Stimulated activated CD8-positive, alpha-beta memory T cell treated with anti-CD3 and anti-CD28 coated beads, Interleukin-7, amount 100 ng/mL, for 24 hours (primary cell): ENCODE results near the gene ADCK1.
"Not testable (repeated sequence)": the region's sequence is repeated elsewhere in the genome, so short reads cannot be mapped to it uniquely, and the experiment has no call there.

Experiments used
- DNase-seq: peaks from one replicate; pipeline ENCODE4 v3.0.0-alpha.2; 2020; ENCODE audit warnings: low read depth

Gene ADCK1, protein sequence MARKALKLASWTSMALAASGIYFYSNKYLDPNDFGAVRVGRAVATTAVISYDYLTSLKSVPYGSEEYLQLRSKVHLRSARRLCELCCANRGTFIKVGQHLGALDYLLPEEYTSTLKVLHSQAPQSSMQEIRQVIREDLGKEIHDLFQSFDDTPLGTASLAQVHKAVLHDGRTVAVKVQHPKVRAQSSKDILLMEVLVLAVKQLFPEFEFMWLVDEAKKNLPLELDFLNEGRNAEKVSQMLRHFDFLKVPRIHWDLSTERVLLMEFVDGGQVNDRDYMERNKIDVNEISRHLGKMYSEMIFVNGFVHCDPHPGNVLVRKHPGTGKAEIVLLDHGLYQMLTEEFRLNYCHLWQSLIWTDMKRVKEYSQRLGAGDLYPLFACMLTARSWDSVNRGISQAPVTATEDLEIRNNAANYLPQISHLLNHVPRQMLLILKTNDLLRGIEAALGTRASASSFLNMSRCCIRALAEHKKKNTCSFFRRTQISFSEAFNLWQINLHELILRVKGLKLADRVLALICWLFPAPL

DNA sequence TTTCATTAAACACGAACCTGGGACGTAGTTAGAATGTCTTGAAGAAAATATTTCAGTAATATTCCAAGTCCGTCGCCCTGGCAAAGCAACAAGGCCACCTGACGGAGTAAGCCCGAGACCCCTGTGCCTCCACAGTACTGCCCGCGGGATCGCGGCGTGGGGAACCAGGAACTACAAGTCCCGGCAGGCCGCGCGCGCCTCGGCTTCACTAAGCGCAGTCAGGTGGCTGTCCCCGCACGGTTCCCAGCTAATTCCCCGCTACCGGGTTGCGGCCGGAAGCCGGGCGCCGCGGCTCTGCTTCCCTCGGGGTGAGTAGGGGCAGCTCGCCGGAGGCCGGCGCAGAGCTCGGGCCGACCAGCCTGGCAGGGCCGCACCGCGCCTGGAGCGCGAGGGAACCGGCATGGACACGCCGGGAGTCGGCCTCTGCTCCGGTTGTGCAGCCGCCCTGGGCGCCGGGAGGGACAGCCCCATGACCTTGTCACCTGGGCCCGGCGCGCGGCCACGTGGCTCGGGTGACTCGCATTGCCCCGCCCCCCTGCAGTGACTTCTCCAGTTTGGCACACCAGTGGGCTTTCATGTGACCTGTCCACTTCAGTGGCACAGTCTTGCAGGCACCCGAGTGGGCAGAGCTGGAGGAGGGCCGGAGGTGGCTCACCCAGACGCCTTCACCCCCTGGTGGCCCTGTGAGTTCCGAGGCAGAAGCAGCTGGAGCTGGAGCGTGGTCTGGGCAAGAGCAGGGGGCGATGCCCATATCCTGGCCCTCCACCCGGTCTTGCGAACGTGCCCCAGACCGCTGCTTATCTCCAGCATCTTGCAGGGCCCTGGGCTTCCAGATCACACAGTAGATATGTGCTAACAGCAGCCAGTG, at the start of gene ADCK1:
ADCK1 (plus strand) TSS at position 247 of the 868 bp plus-strand sequence. CDS start 18,870 bp downstream, outside the sequence.
- peak; percentile 75 for DNase-seq

DNA sequence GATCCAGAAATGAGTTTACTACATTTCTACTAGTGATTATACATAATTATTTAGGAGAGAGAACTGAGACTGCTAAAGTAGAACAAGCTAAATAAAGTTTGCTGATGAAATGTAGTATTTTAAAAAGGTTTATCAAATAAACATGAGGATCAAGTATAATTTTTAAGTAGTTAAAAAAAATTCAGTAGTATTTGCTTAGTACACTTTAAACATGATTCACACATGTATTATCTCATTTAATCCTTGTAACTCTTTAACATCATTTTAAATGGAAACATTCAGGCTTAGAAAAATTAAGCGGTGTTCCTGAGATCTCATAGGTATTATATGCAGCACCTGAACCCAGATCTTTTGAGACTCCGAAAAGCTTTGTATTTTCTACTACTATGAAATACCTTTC, 47.6 kb upstream of the ADCK1 start:
- no peak for DNase-seq

DNA sequence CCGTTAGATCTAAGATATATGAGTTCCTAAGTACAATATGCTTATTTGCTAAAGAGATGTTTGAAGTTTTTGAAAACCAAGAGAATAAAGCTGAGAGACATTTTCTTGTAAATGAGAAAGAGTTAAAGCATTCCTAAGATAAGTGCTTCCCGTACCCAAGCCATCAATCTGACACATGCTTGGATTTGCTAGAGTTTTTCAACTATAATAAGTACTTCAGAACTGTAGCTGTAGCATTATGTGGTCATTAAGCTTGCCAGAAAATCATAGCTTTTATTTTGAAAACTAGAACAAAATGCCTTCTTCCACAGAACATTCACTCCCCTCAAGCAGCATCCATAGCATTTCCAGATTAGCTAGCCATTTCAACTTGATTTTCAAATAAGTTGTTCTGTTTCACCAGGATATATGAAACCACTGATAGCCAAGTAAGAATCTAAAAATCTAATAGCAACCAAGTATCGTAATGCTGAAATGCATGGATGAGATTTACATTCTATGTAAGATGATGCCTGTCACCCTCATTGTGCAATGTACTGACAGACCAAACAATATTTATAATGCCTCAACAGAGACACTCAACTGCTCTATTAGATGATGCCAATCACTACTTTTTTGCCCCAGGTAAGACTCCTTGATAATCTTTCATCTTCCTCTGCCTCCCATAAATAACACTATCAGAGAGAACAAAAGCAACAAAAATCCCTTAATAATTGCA, 47.0 kb upstream of the ADCK1 start:
- DNase-seq = no peak

DNA sequence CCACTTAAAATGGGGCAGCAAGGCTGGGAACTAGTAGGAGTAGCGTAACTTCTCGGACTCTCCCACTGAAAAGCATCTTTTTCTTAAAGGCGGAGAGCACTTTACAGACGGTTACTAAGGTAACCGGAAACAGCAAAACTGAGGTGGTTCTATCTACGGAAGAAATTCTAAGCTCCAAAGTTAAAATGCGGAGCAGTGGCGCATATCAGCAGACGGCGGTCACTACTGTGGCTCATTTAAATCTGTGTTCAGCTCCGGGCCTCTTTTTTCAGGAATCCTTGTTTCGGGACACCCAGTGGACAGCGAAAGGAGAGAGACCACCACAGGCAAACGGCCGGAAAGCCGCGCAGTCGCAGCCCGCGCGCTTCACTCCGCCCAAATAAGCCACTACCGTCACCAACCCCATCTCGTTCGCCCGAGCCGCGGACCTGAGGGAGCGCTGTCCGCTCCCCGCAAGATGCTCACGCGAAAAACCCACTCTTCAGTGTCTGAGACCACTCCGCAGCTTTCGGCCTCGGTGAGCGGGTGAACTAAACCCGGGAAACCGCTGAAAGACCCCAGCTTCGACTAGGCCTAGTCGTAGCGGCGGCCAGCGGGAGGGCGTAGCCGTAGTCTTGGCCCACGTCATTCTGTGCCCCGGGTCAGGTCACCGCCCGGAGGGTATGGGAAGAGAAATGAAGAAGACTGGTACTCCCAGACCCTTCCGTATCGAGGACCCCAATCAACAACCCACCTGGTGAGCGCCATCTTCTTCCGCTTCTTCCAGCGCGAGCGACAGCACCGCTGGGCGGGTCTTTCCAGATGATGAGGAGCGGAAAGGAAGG, 39.3 kb upstream of the ADCK1 start, which contains the start of gene SNW1:
SNW1 (minus strand) TSS at position 776 of the 824 bp plus-strand sequence; CDS start at position 747, 29 bp downstream.
- peak; percentile 74 for DNase-seq

DNA sequence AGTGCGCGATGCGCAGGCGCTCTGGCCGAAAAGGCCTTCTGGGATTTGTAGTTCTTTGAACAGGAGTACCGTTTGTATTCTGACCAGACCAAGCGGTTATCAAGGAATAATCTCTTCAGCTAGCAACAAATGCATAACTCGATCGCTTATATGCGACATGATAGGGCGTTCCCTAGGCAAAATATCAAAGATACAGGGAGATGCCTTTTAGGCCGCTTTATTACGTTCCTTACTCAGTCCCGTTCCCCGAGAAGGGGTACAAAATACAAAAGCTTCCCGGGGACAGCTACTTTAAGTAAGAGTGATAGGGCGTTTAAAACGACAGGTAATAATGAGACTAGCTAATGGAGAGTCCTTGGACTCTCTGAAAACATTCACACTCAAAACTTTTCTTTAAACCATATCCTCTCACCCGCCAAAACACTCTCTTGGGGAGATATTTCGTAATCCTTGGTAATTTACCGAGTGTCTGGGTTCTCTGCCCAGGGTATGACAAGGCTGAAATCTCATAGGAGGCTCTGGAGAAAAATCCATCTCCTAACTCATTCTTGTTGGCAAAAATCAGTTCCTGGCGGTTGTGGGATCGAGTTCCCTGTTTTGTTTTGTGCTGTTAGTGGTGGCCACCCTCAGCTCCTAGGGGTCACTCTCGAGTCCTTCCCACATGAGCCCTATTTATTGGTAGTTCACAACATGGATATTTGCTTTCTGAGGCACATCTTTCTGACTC, 38.5 kb upstream of the ADCK1 start:
- no peak for DNase-seq

DNA sequence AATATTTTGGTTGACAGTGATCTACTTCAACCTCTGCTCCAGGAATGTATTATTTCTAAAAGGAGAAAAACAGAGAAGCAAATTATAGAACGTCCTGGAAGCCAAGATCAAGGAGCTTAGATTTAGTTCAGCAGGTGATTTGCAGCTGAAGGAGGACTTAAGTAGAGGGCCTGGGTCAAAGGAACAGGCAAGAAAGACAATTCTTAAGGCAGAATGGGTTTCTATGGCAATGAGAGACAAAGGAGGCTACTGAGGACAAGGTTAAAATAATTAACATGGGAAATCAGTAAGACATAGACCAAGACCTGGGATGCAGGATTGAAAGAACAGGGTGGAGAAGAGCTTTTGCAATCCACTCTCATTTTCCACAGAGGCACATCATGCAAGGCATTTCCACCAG, 36.6 kb upstream of the ADCK1 start:
- no peak for DNase-seq

DNA sequence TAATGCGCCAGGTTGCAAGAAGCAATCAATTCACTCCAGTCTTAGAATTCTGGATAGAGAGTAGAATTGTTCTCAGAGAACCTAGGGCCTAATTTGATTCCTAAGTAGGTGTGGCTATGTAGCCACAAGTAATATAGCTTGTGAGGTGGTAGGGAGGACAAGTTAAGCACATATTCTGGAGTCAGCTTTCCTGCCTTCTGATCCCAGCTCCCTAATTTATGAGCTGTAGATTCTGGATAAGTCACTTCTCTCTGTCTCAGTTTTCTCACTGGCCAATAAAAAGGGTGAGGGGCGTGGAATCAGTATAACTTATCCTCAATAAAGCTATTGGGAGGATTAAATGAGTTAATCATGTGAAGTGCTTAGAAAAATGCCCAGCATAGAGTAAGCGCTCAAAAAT, 35.9 kb upstream of the ADCK1 start:
- no peak for DNase-seq

DNA sequence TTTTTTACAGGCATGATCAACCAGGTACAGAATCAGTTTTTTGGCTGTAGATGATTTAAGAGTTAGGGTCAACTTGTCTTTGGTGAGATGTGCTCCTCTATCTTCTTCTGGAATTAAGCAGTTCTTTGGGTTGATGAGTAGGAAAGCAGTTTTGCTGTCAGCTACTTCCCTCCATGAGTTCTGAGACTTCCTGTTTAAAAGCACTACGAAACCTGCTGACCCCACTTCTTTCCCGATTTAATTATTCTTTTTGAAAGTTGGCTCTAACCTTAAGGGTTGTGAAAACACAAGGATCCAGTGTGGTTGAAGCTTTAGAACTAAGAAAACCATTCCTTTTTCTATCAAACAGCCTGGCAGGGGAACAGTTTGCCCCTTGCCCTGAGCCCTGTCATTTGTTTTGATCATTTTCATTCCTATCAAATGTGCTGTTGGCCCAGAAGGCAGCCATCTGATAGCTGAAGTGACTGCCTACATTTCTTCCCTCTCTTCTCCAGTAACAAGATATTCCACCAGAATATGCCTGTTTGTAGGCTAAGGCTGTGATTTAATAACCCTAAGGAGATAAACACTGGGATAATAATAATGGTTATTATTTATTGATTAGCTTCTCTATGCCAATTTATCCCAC, 31.4 kb upstream of the ADCK1 start:
- not testable (repeated sequence) for DNase-seq

DNA sequence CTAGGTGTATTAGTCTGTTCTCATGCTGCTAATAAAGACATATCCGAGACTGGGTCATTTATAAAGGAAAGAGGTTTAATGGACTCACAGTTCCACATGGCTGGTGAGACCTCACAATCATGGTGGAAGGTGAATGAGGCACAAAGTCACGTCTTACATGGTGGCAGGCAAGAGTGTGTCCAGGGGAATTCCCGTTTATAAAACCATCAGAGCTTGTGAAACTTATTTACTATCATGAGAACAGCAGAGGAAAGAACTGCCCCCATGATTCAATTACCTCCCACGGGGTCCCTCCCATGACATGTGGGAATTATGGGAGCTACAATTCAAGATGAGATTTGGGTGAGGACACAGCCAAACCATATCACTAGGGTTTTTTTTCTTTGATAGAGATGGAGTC, 25.9 kb upstream of the ADCK1 start:
- DNase-seq = not testable (repeated sequence)

DNA sequence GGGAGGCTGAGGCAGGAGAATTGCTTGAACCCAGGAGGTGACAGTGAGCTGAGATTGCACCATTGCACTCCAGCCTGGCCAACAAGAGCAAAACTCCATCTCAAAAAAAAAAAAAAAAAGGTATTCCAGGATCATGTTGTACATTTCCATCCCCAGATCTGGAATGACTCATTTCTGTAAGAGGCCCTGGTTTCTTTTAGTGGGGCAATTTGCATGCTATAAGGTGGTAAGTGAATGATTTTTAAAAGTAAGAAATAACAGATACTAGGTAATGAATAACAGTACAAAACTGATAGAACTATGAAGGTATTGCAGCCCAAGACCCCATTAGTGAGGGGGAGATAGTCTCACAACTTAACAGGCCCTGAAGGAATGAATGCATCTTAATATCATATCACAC, 17.7 kb upstream of the ADCK1 start:
- DNase-seq = no peak

DNA sequence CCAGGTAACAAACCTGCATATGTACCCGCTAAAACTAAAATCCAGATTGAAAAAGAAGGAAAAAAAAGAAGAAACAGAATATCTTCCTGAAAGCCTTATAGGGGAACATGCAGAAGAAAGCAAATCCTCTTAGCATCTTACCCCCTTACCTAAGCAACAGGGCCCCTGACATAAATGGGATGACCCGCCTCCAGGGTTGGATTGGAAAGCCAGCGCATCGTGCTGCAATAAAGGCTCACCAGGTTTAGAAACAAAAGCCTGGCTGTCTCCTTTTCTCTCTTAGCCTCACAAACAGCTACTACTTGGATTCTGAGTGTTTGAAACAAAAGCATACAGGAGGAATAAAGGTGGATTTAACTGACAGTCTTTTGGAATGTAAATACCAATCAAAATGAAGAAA, 13.8 kb upstream of the ADCK1 start:
- DNase-seq = no peak

DNA sequence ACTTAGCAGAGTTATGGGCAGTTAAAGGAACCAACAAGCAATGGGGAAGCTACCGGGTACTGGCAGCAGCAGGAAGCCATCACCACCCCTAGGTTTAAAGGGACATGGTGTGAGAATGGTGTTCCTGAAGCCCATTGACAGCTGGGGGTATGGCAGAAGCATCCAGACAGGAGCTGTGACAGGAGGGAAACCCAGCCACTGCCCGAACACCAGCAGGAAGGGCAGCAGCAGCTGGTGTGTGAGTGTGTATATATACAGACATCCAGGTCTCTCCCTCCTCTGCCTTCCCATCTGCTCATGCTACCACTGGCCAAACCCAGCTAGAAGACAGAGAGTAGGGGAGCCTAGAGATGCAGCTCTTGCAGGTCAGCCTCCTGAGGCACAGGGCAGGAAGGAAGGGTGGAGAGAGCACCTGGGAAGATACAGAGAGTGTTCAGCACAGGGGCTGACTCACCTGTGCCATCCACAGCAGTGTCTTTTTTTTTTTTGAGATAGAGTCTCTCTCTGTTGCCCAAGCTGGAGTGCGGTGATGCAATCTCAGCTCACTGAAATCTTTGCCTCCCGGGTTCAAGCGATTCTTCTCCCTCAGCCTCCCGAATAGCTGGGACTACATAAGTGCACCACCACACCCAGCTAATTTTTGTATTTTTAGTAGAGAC, 9.2 kb upstream of the ADCK1 start:
- no peak for DNase-seq

DNA sequence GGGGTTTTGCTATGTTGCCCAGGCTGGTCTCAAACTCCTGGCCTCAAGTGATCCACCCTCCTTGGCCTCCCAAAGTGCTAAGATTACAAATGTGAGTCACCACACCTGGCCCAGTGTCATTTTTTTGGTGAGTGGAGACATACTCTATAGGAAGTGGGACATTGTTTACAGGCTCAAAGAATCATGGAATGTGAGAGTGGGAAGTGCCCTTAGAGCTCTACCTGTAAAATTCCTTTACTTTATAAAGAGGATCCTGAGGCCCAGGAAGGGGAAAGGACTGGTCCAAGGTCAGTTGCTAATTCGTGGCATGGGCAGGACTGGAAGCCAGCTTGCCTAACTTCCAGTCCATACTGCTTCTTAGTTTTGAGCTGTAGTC, 8.7 kb upstream of the ADCK1 start:
- DNase-seq = no peak

DNA sequence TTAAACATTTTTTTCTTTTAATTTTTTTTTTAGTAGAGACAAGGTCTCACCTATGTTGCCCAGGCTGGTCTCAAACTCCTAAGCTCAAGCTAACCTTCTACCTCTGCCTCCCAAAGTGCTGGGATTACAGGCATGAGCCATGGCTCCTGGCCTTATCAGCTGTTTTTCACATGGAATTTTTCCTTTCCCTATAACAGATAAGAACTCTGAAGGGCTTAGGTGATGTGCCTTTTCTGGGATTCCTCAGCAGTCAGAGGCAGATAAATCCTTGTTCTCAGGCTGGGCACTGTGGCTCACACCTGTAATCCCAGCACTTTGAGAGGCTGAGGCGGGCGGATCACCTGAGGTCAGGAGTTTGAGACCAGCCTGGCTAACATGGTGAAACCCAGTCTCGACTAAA, 6.7 kb upstream of the ADCK1 start:
- not testable (repeated sequence) for DNase-seq

DNA sequence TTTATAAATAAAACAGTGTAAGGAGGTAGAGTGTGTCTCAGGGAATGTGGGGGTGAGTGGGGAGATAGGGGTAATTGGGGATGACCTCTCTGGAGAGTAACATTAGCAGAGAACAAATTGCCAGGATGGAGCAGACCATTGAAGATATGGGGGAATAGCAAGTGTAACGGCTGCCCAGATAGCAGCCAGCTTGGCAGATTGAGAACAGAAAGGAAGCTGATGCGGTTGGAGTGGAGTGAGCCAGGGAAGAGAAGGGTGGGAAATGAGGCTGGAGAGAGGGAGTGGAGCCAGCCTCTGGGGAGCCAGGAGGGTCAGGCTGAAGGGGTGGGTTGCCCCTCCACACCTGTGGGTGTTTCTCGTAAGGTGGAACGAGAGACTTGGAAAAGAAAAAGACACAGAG, 5.6 kb upstream of the ADCK1 start:
- no peak for DNase-seq

DNA sequence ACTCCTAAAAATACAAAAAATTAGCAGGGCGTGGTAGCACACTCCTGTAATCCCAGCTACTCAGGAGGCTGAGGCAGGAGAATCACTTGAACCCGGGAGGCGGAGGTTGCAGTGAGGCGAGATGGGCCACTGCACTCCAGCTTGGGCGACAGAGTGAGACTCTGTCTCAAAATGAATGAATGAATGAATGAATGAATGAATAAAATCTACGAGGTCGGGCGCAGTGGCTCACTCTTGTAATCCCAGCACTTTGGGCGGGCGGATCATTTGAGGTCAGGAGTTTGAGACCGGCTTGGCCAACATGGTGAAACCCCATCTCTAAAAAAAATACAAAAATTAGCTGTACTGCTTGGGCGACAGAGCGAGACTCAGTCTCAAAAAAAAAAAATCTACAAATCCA, 453 bp upstream of the ADCK1 start:
- DNase-seq = not testable (repeated sequence)

DNA sequence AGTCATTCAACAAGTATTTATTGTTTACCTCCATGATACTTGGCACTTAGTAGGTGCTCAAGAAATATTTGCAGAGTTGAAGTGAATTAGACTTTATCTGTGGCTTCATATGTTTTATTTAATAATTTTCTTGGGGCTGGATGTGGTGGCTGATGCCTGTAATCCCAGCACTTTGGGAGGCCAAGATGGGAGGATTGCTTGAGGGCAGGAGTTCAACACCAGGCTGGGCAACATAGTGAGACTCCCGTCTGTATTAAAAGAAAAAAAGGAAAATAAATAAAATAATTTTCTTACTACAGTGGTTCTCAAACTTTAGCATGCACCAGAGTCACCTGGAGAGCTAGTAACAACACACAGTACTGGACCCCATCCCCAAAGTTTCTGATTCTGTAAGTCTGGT, 905 bp downstream of the ADCK1 start:
- DNase-seq = no peak

DNA sequence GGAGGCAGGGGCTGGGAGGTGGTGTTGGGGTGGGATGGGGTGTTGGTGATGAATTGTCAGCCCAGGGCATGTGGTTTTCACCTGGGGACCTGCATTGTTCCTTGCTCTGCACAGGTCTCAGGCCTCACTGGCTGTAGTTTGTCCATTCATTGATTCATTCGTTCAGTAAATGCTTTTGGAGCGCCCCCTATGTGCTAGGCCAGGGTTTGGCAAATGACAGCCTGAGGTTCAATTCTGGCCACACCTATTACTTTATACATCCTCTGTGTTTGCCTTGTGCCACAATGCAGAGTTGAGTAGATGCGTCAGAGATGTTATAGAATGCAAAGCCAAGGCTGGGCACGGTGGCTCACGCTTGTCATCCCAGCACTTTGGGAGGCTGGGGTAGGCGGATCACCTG, 4.7 kb downstream of the ADCK1 start:
- DNase-seq = no peak

DNA sequence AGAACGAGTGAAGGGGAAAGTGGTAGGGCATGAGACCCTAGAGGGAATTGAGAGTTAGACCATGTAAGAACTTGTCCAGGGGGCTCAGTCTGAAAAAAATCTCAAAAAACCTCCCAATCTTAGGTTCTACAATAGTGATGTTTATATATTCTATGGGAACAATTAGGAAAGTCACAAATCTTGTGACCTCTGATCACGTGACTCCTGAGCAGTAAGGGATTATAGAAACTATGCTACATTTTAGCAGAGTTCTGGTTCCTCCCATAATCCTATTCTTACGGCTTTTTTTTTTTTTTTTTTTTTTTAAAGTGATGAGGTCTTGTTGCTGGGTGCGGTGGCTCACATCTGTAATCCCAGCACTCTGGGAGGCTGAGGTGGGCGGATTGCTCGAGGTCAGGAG, 5.8 kb downstream of the ADCK1 start:
- no peak for DNase-seq

DNA sequence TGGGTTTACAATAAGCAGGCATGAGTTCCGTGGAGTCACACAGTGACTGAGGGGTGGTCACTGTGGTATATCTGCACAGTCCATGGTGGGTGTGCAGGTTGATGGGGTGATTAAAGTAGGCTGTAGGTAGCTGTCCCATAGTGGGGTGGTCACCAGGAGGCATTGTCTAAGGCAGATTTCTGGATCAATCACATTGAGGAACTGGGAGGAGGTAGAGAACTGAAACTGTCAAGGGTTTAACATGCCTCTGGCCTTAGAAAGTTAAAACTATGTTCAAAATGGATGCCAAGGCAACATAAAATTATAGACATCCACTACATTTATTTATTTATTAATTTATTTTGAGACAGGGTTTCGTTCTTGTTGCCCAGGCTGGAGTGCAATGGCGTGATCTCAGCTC, 8.3 kb downstream of the ADCK1 start:
- no peak for DNase-seq
